GM19438 (cell line): ENCODE data around the gene ISCA2.
"Not testable (repeated sequence)": the region's sequence is repeated elsewhere in the genome, so short reads cannot be mapped to it uniquely, and the experiment has no call there.

Experiments used
- ATAC-seq: cut with Tn5 transposase; IDR thresholded peaks from one replicate; pipeline ENCODE4 v1.9.1; 2021; ENCODE audit warnings: low read depth; ENCODE audit not compliant: unreplicated experiment

Gene ISCA2

DNA sequence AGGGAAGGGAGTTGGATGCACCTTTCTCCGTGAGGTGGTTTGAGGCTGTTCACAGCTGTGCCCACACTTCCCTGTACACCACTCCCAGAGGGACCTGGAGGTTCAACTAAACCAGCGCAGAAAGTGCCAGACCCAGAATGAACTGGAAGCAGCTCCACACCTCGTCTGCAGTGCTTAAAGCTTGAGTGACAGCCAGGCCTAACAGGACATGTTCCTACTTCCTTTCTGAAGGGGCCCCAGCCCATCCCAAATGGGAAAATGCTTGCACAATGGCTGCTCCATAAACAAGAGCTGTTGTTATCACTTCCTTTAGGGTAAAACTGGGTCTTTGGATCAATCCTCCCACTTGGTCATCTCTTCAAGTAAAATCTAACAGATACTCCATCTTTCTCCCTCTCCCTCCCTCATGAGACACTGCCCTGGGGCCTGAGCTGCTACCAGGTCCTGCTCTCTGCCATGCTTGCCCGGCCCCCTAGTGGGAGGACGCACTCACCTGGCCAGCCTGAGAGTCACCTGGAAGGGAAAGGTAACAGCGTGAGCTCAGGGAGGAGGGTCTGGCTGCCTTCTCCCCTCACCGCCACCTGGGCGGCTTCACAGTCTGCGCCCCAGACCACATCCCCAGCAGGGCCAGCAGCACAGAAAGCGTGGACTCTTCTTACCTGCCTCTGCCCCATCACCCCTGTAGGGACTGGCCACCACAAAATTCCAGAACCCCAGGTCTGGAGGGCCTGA is 33.5 kb downstream of the ISCA2 start:
- no peak for ATAC-seq

DNA sequence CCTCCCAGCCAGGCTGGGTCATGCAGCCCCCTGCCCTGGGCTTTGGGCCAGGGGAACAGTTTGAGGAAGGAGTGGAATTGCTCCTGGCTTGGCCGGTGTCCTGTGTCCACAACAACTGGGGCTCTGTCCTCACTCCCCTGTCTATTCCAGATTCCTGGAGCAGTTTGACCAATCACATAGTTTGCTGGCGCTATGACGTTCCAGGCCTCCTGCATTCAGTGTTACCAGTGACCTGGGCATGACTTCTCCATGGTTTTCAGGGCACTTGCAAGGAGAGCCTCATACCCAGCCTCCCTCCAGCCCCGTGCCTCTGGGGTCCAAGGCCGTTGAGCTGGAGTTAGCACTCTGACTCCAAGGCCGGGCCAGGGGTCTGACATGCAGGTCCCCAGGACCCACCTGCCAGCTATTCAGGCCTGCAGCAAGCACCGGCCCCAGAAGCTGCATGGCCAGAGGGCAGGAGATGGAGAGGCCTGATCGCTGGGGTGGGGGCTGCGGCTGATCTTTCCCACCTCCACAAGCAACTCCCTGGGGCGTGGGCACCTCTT is 34.2 kb downstream of the ISCA2 start:
- ATAC-seq = no peak

DNA sequence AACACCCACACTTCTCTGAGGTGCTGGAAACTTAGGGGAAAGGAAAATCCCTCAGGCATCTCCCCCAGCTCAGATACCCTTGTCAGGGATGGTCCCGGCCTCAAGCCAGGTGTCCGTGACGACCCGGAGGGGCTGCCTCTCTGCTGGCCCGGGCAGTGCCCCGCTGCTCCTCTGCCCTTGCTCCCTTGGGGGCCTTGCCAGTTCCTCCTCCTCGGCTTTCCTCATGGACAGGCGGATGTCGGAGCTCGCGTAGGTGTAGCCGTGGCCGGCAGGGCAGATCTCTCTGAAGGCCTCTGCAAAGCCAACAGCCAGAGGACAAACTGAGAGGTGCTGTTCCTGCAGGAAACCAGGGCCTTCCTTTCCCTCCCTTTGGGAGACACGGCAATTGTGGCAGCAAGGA is 34.8 kb downstream of the ISCA2 start:
- no peak for ATAC-seq

DNA sequence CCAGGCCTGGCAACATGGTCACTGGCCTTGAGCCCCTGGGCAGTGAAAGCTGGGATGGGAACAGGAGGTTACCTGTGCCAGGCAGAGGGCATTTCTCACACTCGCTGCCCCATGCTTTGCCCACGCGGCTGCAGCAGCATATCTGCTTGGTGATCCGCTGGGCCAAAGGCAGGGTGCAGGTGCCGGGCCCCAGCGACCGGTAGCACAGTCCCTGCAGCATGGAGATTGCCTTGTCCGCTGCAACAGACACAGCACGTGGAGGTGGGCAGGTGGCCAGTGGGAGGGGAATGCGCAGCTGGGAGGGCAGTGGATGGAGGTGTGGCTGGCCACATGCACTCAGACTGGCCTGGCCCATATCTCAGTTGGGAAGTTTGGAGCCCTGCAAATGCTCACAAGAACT is 35.3 kb downstream of the ISCA2 start:
- ATAC-seq = no peak

DNA sequence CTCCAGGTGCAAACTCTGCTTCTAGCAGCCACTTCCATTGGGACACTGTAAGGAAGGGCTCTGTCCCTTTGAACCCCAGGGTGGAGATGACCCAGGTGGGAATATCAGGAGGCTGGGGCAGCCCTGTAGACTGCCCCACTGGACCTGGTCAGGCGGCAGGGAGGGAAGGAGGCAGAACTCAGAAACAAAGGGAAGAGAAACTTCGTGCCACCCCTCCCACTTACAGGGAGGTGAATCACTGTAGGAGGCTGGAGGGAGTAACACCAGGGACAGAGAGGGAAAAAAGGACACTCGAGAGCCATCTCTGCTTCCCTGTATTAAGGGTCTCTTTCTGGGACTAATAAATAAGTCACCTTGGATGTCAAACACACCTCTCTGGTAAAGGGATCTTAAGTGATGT is 37.4 kb downstream of the ISCA2 start:
- ATAC-seq = no peak

DNA sequence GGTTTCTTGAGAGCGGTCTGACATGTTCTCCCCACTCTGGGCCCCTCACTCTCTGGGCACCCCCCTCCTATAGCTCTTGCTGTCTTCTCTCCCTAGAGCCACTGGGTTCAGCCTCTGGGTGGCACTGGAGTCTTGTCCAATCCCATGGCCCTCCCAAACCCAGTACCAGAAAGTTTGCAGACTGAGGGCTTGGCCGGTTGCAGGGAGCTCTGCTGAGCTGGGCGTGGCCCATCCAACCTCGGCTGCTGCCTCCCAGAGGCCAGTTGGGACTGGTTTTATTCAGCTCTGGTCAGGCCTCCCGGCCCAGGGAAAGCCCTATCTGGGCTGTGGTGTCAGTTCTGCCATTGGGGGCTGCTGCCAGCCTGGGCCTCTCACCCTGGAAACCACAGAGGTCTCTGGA is 37.9 kb downstream of the ISCA2 start:
- ATAC-seq = no peak

DNA sequence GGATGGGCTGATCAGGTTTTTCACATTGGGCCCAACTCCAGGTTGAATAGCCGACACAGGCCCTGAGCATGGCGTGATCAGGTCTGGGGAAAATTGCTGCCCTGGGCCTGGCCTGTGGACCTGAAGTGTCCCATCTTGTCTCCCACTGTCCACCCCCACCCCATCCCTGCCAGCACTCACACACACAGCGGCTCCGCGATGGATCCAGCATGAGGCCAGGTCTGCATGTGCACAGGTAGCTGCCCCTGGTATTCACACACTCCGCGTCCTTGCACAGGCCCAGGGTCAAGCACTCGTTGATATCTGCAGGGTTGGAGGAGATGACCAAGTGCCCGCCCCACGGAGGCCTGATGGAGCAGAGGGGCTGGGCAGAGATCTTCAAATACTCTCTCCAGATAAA is 38.7 kb downstream of the ISCA2 start:
- no peak for ATAC-seq

DNA sequence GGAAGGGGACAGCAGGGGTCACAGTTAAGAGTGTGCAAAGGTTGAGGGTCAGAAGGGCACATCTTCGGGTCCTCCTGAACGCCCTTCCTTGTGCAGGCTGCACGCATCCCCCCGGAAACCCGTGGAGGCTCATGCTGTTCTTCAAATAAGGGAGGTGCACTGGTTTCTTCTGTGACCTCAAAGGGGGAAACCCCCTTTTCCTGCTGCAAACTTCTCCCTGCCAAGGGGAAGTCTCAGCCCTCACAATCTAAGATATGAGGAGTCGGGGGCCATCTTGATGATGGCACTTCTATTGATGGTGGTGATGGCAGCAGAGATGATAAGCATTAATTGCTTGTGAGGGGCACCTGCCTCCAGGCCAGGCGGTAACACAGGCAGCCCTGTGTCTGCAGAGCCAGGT is 40.0 kb downstream of the ISCA2 start:
- no peak for ATAC-seq

DNA sequence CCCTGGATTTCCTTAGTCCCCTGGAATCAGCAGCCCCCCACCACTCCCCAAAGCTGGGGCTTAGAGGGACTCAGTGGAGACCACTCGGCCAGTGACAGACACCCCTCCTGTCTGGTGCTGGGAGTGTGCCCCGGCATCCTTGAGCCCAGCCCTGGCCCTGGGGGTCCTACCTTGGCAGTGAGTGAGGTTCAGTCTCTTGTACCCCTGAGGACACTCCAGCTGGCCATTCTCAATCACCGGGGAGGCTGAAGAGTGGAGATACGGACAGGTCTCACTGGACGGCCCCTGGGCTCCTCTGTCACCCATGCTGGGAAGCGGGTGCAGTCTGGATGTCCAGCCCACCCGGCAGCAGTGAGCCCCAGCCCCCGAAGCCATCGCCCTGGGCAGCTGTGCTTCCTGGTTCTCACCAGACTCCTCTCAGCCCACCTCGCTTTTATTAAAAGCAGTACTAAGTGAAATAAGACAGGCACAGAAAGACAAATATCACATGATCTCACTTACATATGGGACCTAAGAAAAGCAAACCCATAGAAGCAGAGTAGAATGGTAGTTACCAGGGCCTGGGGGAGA is 42.3 kb downstream of the ISCA2 start:
- ATAC-seq = no peak

DNA sequence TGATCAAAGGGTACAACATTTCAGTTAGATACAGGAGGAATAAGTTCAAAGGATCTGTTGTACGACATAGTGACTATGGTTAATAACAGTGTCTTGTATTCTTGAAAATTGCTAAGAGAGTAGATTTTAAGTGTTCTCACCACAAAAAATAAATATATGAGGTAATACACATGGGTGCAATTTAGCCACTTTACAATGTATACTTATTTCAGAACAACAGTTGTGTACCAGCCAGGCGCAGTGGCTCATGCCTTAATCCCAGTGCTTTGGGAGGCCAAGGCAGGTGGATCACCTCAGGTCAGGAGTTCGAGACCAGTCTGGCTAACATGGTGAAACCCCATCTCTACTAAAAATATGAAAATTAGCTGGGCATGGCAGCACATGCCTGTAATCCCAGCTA is 42.8 kb downstream of the ISCA2 start:
- not testable (repeated sequence) for ATAC-seq

DNA sequence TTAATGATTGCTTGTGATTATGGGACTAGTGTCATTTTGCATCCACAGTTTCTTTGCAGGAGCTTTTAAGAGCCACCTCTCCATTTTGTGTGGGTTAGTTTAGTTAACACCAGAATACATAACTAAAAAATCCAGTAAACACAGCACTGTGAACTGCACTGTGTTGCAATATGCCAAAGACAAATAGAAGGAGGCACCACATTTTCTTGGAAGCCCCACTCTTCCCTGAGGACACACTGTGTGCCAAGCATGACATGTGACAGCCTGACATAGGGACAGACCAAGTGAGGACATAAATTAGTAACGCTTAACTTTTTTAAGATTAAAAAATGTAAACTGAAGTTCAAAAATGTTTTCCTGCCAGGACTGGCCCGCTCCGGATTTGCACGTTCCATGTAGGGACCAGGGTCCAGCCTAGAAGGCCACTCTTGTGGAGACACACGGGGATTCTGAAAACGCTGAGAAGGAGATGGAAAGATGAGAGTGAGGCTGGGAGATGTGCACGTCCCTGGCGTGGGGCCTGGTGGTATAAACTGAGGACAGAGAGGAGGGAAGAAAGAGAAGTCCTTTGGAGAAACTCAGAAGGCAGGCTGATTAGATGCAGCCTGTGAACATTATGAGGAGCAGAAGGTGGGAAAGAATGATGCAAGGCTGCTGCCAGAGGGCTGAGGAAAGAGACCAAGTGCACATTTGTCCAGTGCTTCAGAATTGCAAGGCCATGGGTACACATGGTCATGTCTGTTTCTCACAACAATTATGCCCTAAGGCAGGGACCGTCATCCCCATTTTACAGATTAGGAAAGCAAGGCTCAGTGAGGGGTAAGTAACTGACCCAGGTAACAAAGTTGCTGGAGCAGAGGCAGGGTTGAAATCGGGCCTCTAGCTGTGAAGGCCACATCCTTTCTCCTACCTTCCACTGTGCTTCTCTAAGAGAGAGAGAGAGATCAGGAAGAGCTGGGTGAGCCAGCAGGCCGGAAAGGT is 45.1 kb downstream of the ISCA2 start:
- ATAC-seq = no peak

DNA sequence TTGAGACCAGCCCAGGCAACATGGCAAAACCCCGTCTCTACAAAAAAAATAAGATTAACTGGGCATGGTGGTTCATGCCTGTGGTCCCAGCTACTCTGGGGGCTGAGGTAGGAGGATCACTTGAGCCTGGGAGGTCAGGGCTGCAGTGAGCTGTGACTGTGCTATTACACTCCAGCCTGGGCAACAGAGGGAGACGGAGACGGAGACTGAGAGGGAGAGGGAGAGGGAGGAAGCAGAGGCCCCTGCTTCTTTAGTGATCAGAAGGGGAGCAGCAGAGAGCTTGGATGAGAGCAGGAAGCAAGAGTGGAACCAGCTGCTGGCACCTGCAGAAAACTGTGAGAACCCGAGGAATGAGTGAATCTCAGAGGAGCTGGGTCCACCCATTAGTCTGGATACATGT is 45.9 kb downstream of the ISCA2 start:
- ATAC-seq = no peak

DNA sequence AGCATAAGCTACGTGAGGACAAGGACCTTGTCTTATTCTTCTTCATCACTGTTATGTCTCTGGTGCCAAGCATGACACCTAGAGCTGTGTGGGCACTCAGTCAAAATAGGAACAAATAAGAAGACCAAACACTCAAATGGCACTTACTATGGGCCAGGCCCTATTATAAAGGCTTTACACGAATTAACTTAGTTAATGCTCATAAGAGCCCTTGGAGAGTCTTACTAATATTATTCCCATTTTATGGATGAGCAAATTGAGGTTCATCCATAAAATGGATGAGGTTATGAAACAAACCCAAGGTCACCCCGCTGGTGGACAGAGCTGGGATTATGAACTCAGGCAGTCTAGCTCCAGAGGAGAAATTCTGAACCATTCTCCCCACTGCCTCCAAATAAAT is 47.7 kb downstream of the ISCA2 start:
- ATAC-seq = no peak

DNA sequence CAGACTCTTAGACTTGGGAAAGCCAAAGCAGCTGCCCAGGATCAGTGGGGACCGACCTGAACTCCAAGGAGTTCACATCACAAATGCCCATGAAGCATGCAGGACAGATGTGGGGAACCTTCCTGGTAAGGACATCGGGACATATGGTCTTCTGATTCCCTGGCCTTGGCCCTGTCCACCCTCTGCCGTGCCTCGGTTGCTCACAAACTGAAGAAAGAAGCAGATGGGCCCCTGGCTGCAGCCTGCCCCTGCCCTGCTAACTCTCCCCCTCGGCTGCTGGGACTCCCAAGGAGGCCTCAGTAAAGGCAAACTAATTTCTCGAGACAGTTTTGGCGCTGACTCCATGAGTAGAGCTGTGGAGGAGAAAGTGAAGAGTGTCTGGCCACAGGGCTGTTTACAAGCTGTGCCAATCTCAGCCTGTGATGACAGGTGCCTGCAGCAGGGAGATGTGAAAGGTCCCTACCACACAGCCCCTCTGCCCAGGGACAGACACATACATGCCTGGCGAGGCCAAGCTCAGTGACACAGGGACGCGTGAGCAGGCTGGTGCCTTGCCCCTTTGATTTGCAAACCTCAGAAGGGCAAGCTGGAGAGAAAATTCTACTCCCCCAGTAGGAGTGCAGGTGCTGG is 48.6 kb downstream of the ISCA2 start:
- no peak for ATAC-seq

DNA sequence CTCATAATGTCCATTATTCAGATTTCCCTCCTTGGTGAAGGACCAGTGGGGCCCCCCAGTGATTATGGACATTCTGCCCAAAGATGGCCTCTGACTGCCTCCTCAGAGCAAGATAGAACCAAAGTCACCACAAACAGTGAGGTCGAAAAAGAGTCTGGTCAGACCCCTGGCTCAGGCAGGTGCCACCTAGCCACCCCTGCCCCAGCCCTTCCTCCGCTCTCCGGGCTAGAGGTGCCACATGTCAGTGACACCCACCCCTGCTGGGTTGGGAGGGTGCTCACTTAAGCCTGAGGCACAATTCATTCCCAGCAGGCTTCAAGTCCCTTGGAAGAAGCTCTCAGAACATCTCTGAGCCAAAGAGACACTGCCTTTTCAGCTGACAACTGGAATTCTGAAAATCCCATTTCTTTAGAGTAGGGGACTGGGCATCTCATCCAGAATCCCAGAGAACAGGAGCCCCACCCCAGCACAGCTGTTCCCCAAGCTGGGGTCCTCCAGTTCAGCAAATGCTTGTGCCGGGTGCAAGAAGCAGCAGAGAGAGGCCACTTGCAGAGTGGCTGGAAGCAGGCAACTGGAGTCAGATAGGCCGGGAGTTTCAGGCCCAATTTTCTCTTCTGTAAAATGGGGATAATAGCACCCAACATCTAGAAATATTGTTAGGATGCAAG is 50.3 kb downstream of the ISCA2 start:
- ATAC-seq = no peak

DNA sequence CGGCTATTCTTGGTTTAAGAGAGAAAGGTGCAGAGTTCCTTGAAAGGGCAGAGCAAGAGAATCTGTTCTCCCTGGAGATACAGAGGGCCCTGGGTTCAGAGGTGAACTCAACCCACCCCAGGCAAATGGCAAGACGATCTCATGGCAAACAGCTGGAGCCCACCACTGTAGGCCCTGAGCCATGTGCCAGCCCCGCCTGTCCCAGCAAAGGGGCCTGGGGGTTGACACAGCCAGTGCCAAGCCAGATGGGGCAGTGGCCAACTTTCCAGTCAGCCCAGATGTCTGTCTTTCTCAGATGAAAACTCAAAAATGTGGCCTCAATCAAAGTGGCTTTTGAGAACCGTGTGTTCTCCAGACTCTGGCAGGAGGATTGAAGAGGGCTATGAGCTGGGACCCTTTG is 51.8 kb downstream of the ISCA2 start:
- ATAC-seq = no peak

DNA sequence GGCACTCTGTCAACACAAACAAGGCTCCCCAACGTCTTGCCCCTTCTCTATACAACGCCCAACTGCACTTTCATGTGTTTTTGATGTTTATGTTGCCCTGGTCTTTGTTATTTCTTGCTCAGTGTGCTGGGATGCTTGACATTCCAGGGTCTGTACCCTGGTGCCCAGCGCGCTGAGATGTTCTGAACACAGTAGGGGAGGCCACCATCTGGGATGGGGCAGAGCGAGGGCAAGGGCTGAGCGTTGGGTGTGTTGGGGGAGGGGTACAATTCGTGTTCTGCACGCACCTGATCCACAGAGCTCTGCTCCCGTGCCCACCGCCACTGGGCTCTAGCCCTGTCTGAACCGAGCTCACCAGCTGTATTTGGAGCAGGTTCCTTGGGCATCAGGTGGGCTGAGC is 52.9 kb downstream of the ISCA2 start:
- no peak for ATAC-seq
